Neuronal stem cell (in vitro differentiated cells): ENCODE measurements around the gene KRT34.
"Not testable (repeated sequence)": the region's sequence is repeated elsewhere in the genome, so short reads cannot be mapped to it uniquely, and the experiment has no call there.

Source experiments
- DNase-seq: peaks from one replicate; pipeline ENCODE4 v3.0.0-alpha.2; 2013; ENCODE audit warnings: low spot score
- H2AFZ ChIP-seq: one replicate; pipeline ENCODE4 v1.6.1; 2013; ENCODE audit warnings: mild to moderate bottlenecking, low read length, inconsistent platforms
- H2AK5ac ChIP-seq: 2 replicates; pipeline ENCODE4 v1.6.1; 2013; ENCODE audit warnings: low read depth, mild to moderate bottlenecking, inconsistent platforms, low read length, moderate library complexity, mixed read lengths
- H2BK120ac ChIP-seq: 2 replicates; pipeline ENCODE4 v1.6.1; 2013; ENCODE audit warnings: low read depth, mild to moderate bottlenecking, inconsistent platforms, low read length, moderate library complexity, mixed read lengths
- H2BK12ac ChIP-seq: one replicate; pipeline ENCODE4 v1.6.1; 2013; ENCODE audit warnings: low read length, inconsistent platforms
- H2BK15ac ChIP-seq: 2 replicates; pipeline ENCODE4 v1.6.1; 2013; ENCODE audit warnings: mild to moderate bottlenecking, low read length, inconsistent platforms, mixed read lengths
- H2BK5ac ChIP-seq: one replicate; pipeline ENCODE4 v1.6.1; 2013; ENCODE audit warnings: inconsistent platforms, mild to moderate bottlenecking, low read length, moderate library complexity
- H3K14ac ChIP-seq: one replicate; pipeline ENCODE4 v1.6.1; 2013; ENCODE audit warnings: low read length, inconsistent platforms
- H3K18ac ChIP-seq: 2 replicates; pipeline ENCODE4 v1.6.1; 2013; ENCODE audit warnings: low read length, inconsistent platforms
- H3K23ac ChIP-seq: 2 replicates; pipeline ENCODE4 v1.6.1; 2013; ENCODE audit warnings: low read depth, mild to moderate bottlenecking, mixed read lengths, low read length, inconsistent platforms; ENCODE audit not compliant: poor library complexity
- H3K27ac ChIP-seq: replicated peaks from 3 replicates; pipeline ENCODE4 v1.5.1; 2013; ENCODE audit warnings: low read length, inconsistent platforms
- H3K27me3 ChIP-seq, 3 experiments: 2 replicates each; pipeline ENCODE4 v1.6.1; 2013; ENCODE audit warnings: low read length in 3 of 3, mild to moderate bottlenecking in 2 of 3, inconsistent platforms in 1 of 3, low read depth in 1 of 3, mixed read lengths in 1 of 3, moderate library complexity in 1 of 3; ENCODE audit not compliant: control insufficient read depth in 3 of 3, insufficient read depth in 3 of 3
- H3K36me3 ChIP-seq, 2 donors: replicated peaks in 1 of 2; 2 replicates each; pipeline ENCODE4 v1.6.1; 2013; ENCODE audit warnings: low read length in 2 of 2; ENCODE audit not compliant: control insufficient read depth in 2 of 2, insufficient read depth in 2 of 2
- H3K4ac ChIP-seq: 2 replicates; pipeline ENCODE4 v1.6.1; 2013; ENCODE audit warnings: inconsistent platforms, mild to moderate bottlenecking, low read length, moderate library complexity
- H3K4me1 ChIP-seq, 2 donors: 1 replicate in 1 of 2; 2 replicates in 1 of 2; pipeline ENCODE4 v1.6.1; 2013; ENCODE audit warnings: low read length in 2 of 2, low read depth in 1 of 2; ENCODE audit not compliant: control insufficient read depth in 2 of 2, insufficient read depth in 1 of 2
- H3K4me2 ChIP-seq: one replicate; pipeline ENCODE4 v1.6.1; 2013; ENCODE audit warnings: mild to moderate bottlenecking, low read length, inconsistent platforms; ENCODE audit not compliant: insufficient read depth, poor library complexity, severe bottlenecking
- H3K4me3 ChIP-seq, 2 donors: 2 replicates each; pipeline ENCODE4 v1.5.1; 2013; ENCODE audit warnings: low read length in 2 of 2, mild to moderate bottlenecking in 2 of 2, inconsistent platforms in 1 of 2, moderate library complexity in 1 of 2
- H3K79me1 ChIP-seq: one replicate; pipeline ENCODE4 v1.6.1; 2013; ENCODE audit warnings: low read depth, mild to moderate bottlenecking, inconsistent platforms, low read length, moderate library complexity
- H3K9ac ChIP-seq: one replicate; pipeline ENCODE4 v1.6.1; 2013; ENCODE audit warnings: mild to moderate bottlenecking, low read depth, low read length, inconsistent platforms; ENCODE audit not compliant: poor library complexity
- H3K9me3 ChIP-seq, 2 donors: replicated peaks in 1 of 2; 2 replicates each; pipeline versions ENCODE3 to v1.6.1; 2013; ENCODE audit warnings: low read length in 2 of 2, mild to moderate bottlenecking in 2 of 2, inconsistent platforms in 1 of 2, low read depth in 1 of 2, mixed read lengths in 1 of 2, moderate library complexity in 1 of 2; ENCODE audit not compliant: control insufficient read depth in 2 of 2, insufficient read depth in 1 of 2
- H4K8ac ChIP-seq: one replicate; pipeline ENCODE4 v1.6.1; 2013; ENCODE audit warnings: low read depth, mild to moderate bottlenecking, inconsistent platforms, low read length, moderate library complexity
- H4K91ac ChIP-seq: one replicate; pipeline ENCODE4 v1.6.1; 2013; ENCODE audit warnings: low read length, low read depth, mild to moderate bottlenecking, inconsistent platforms; ENCODE audit not compliant: poor library complexity
- WGBS, 2 donors: extraction: QIAGEN DNeasy Blood & Tissue Kit; methylation state at CpG; one replicate each; pipeline ENCODE4 v1.1.7; 2013; ENCODE audit warnings: missing lambda C conversion rate in 2 of 2, mixed read lengths in 1 of 2; ENCODE audit not compliant: insufficient read length in 2 of 2, insufficient replicate concordance in 1 of 2; ENCODE audit errors: extremely low coverage in 2 of 2; 5-methylcytosine and 5-hydroxymethylcytosine counted together

Gene KRT34

DNA sequence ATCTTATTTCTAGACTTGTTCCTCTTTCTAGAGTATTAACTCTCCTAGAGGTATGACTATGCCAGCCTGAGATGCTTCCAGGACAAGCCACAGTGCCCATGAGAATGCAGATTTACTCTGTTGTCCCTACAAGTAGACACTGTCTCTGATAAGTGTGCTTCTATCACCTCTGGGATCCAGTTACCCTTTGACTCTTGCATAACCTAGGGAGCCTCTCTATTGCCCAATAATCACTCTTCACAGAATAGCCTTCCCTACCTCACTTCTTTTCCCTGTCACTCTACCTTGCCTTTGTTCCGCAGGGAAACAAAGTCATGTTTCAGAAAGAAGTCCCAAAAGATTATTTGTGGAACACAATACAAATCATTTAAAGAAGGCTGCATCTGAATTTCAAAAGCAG, 1.6 kb upstream of the KRT34 start:
- H2BK5ac ChIP-seq = no peak overlapping the region
- H4K8ac ChIP-seq = no peak overlapping the region
- H2BK120ac ChIP-seq = no peak overlapping the region
- no peak overlapping the region for H3K14ac ChIP-seq
- H3K79me1 ChIP-seq = no peaks in the 10 kb centered on the region
- no CpG with 5 or more reads among the region's 1 CpG for WGBS, 2 donors
- H3K4me3 ChIP-seq = no peak overlapping the region
- H3K4me2 ChIP-seq = no peak overlapping the region
- H3K36me3 ChIP-seq = no peaks in the 10 kb centered on the region
- no peak overlapping the region for H3K9ac ChIP-seq
- no peaks in the 10 kb centered on the region for H3K27me3 ChIP-seq
- no peak overlapping the region for H2AFZ ChIP-seq
- H2BK12ac ChIP-seq = no peak overlapping the region
- H2BK15ac ChIP-seq = no peak overlapping the region
- no peak overlapping the region for H3K23ac ChIP-seq
- no peak for DNase-seq
- no peak overlapping the region for H2AK5ac ChIP-seq
- no peaks in the 10 kb centered on the region for H3K9me3 ChIP-seq
- H3K4me1 ChIP-seq = no peaks in the 10 kb centered on the region
- no peak overlapping the region for H3K4ac ChIP-seq
- no peak overlapping the region for H3K27ac ChIP-seq
- no peak overlapping the region for H4K91ac ChIP-seq
- no peak overlapping the region for H3K18ac ChIP-seq

DNA sequence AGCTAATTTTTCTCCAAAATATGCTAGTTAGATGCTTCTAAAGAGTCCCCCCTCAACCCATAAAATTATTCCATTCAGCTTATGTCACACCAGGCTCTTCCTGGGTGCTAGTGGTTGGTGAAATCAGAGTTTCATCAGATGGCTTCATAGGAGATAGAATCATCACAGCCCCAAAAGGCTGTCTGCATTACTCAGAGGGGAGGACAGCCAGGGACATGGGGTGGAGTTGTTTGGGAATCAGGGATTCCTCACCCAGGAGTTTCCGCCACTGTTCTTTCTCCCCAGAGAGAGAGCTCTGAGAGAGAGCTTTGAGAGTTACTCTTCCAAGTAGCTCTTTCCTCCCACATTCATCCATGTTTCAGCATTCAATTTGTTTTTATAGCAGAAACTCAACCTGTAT, 288 bp upstream of the KRT34 start:
- DNase-seq = no peak
- Histone ChIP-seq H3K4ac (no peak overlapping the region), H3K27me3 (no peaks in the 10 kb centered on the region), H4K91ac (no peak overlapping the region), H3K4me2 (no peak overlapping the region), H2BK15ac (no peak overlapping the region), H2AK5ac (no peak overlapping the region), H3K36me3 (no peaks in the 10 kb centered on the region), H3K4me1 (no peaks in the 10 kb centered on the region), H3K27ac (no peak overlapping the region), H2BK12ac (no peak overlapping the region), H3K18ac (no peak overlapping the region), H2AFZ (no peak overlapping the region), H2BK120ac (no peak overlapping the region), H3K23ac (no peak overlapping the region), H2BK5ac (no peak overlapping the region), H3K14ac (no peak overlapping the region), H3K9ac (no peak overlapping the region), H3K4me3 (no peak overlapping the region), H3K9me3 (no peaks in the 10 kb centered on the region), H3K79me1 (no peaks in the 10 kb centered on the region), H4K8ac (no peak overlapping the region)
- no CpG with 5 or more reads among the region's 1 CpG for WGBS, 2 donors

DNA sequence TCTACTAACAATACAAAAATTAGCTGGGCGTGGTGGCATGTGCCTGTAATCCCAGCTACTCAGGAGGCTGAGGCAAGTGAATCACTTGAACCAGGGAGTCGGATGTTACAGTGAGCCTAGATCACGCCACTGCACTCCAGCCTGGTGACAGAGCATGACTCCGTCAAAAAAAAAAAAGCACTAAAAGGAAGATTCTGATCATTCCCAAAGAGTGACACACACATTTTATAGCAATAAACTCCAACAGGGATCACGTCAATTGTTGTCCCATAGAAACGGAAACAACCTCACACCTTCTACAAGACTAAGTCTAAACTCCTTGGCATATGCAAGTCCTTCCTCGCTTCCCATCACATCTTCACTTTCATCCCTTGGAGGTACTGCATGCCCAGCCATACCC, 2.0 kb downstream of the KRT34 start:
- DNase-seq, H3K4me2 ChIP-seq, H3K27ac ChIP-seq, H2BK120ac ChIP-seq, H3K4me1 ChIP-seq, H3K4ac ChIP-seq, H3K36me3 ChIP-seq, H4K91ac ChIP-seq, H3K4me3 ChIP-seq, H3K79me1 ChIP-seq, H3K14ac ChIP-seq, H3K27me3 ChIP-seq, H2AK5ac ChIP-seq, H3K9me3 ChIP-seq, H3K9ac ChIP-seq, H2BK15ac ChIP-seq, H2BK12ac ChIP-seq, H2BK5ac ChIP-seq, H3K18ac ChIP-seq, H2AFZ ChIP-seq, H4K8ac ChIP-seq, H3K23ac ChIP-seq: not testable (repeated sequence)
- WGBS, 2 donors = no CpG with 5 or more reads among the region's 7 CpGs

DNA sequence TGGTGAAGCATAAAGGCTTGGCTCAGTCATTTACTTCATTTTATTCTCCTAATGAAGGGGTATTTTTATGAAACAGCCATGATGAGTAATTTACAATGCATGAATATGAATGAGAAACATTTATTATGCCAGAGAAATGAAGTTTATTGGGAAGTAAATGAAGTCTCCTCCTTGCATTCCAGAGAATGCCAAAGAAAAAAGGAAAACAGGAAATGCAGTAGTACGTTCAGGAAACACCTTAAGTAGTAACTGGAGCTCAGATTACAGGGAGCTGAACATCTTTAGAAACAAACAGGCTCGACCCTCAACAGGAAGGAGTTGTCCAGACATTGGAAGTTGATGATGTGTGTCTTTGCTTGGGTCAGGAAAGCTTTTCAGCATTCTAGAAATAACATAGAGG, 4.6 kb downstream of the KRT34 start:
- no peak overlapping the region for H3K9ac ChIP-seq
- H3K18ac ChIP-seq = no peak overlapping the region
- no peak overlapping the region for H2AK5ac ChIP-seq
- H2BK15ac ChIP-seq = no peak overlapping the region
- no peak overlapping the region for H2AFZ ChIP-seq
- H3K36me3 ChIP-seq = no peaks in the 10 kb centered on the region
- H3K4me1 ChIP-seq = no peaks in the 10 kb centered on the region
- DNase-seq = no peak
- H3K9me3 ChIP-seq = no peaks in the 10 kb centered on the region
- H2BK12ac ChIP-seq = no peak overlapping the region
- WGBS, 2 donors = no CpG with 5 or more reads among the region's 2 CpGs
- H3K27me3 ChIP-seq = no peaks in the 10 kb centered on the region
- no peak overlapping the region for H4K91ac ChIP-seq
- H3K14ac ChIP-seq = no peak overlapping the region
- H4K8ac ChIP-seq = no peak overlapping the region
- H2BK120ac ChIP-seq = no peak overlapping the region
- no peak overlapping the region for H3K23ac ChIP-seq
- H3K4me2 ChIP-seq = no peak overlapping the region
- no peak overlapping the region for H3K27ac ChIP-seq
- no peaks in the 10 kb centered on the region for H3K79me1 ChIP-seq
- no peak overlapping the region for H3K4ac ChIP-seq
- H3K4me3 ChIP-seq = no peak overlapping the region
- no peak overlapping the region for H2BK5ac ChIP-seq
